ENCODE results near the gene TCERG1L.

The TCERG1L gene

DNA sequence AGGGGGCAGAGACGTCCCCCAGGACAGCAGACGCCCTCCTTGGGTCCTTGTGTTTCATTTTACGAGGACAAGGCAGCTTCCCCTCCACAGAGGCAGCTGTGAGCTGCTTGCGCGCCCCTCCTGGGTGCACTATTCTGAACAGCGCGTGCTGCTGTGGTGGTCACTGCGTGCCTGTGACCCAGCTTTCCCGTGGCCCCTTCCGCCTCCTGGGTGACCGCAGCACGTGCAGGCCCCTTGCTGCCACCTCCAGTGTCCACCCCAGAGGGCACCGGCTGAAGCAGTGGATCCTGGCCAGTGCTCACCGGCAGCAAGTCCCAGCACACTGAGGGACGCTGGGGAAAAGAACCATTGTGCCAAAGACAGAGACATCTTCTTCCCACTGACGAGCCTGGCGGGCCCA lies 81.4 kb downstream of the TCERG1L start:
- DNase-seq (ENCODE audit: low read depth, low spot score): no peak

DNA sequence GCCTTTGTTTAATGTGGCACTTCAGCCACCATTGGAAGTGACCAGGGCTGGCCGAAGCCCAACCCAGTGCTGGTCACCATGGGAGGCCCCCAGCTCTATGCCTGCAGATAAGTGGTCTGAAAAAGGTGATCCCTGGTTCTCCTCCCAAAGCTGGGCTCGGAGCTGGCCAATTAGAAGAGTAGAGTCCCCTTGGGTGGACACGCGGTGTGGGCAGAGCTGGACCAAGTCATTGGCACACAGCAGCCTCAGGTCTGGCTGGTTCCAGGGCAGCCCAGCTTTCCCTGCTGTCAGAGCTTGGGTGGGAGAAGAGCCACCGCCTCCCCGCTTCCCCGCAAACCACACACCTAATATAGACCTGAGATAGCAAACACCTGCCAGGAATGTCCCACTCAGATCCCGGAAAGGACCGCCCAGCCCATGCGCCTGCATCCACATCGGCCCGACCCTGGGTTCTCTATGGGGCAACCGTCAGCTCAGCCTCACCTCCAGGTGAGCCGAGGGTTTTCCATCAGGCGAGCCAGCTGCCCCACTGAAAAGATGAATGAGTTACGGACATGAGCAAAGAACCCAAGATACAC lies 84.3 kb downstream of the TCERG1L start:
- DNase-seq (ENCODE audit: low read depth, low spot score): no peak

DNA sequence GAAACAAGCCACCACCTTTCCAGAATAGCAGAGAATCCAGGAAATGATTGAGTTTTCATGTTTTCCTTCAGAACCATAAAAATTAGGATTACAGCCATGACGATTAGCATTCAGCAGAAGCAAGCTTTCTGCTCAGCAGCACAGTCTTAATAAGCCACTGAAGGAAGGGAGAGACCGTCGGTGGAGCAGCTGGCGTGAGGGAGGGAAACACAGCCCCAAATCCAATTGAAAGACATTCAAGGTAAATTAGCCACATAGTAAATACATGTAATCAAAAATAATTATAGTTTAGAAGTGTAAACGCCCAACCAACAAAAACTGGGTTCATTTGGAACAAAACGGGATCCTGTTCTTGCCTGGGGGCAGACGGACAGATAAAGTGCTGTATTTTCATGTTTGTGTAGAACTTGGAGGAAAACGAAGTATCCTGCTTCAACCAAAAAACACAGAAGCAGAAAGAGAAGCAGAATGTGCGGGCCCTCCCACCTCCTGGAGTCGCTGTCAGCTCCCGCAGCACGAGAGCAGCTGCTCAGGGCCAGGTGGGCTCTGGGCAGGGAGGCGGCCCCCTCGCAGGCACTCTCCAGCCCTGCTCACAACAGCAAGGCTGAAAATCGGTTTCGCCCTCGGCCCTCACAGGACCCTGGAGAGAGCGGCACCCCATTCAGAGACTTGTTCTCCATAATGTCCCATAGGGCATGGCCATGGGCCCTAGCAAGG lies 84.9 kb downstream of the TCERG1L start:
- DNase-seq (ENCODE audit: low read depth, low spot score): no peak

DNA sequence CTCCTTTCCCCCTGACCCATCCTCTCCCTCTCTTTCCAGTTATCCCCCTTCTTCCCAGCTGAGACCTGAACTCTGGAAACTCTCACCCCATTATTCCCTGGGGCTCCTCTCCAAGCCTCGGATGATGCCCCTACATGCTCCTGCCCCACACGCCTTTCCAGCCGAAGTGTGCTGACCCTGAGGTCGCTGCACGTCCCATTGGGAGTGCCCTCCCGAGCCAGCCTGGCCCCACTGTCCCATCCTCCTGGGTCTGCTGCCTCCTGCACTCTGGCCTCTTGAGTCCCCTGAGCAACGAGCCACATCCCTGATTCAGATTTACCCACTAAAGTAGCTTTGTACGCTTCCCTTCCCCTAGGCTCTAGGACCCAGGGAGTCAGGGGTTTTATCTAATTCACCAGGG lies 87.4 kb downstream of the TCERG1L start:
- no peak for DNase-seq (ENCODE audit: low read depth, low spot score)

DNA sequence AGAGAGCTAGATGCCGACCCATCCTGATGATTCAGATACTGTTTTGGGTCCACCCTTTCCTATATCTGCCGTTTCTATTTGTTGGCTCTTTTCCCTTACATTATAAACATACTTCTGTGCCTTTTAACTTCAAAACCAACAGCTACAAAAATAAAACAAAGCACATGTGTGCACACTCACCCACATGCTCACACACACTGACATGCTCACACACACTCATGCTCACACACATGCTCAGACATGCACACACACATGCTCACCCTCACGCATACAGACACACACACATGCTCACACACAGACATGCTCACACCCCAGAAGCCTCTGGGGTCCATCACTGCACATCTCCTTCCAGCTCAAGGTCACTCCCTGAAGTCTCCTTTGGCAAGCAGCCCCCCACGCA lies 88.1 kb downstream of the TCERG1L start:
- DNase-seq (ENCODE audit: low read depth, low spot score): no peak

DNA sequence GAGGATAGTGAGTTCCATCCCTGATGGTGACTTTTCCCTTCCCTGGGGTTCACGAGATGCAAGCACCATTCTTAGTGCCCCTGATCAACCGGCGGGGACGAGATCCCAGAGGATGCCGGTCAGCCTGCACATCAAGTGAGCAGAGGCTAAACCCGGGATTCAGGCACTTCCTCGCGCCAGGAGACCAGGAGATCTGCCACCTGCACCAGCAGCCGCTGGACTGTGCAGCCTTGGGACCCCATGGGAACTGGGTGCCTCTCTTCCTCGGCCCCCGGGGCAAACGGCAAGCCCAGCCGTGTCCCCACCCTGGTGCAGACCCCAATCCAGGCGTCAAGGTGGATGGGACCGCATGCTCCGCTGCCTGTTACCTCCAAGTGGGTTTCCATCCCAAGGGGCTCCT lies 88.5 kb downstream of the TCERG1L start:
- DNase-seq (ENCODE audit: low read depth, low spot score): no peak

DNA sequence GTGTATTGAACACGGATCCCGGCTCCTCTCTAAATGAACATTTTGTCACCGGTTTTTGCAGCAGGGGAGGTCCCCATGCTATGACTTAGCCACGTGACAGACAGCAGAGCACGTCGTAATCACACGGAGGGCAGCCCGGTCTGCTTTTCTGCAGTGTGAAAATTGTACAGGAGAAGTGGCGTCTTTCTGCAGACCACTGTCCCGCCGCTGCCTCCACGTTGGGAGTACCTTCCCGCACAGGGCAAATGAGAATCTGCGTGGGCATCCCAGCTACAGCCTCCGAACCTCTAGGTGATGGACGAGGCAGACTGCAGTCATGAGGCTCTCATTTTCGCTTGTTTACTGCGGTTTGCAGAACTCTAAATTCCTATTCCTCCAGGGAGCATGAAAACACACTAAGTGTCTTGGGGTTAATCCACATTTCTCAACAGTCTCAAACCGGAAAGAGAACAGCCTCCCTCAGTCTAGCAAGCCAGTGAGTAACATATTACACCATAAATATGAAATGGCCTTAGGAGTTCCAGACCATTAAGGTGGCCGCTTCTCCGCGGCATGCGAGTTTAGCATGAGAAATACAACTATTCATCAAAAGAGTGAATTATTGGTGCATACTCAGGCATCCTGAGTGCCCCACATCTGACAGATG lies 89.8 kb downstream of the TCERG1L start:
- DNase-seq (ENCODE audit: low read depth, low spot score): no peak

DNA sequence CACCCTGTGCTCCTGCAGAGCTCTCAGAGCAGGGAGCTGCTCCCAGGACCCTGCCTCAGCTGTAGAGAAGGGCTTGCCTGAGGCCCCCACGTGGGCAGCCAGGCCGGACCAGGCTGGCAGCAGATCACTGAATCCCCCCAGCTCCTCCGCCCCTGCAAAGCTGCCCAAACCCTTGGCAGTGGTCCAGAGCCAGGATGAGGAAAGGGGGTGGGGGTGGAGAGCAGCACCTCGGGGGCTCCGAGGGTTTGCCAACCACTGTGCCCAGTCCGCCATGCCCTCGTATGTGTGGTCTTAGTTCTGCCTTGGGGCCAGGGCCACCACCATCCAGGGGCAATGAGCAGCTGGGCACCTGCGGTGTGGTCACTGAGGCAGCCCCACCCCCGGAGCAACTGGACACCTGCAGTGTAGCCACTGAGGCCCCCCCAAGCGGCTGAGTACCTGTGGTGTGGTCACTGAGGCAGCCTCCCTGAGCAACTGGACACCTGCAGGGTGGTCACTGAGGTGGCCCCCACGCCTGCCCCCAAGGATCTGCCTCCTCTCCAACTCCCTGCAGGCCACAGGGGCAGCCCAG lies 90.8 kb downstream of the TCERG1L start:
- DNase-seq (ENCODE audit: low read depth, low spot score): no peak

DNA sequence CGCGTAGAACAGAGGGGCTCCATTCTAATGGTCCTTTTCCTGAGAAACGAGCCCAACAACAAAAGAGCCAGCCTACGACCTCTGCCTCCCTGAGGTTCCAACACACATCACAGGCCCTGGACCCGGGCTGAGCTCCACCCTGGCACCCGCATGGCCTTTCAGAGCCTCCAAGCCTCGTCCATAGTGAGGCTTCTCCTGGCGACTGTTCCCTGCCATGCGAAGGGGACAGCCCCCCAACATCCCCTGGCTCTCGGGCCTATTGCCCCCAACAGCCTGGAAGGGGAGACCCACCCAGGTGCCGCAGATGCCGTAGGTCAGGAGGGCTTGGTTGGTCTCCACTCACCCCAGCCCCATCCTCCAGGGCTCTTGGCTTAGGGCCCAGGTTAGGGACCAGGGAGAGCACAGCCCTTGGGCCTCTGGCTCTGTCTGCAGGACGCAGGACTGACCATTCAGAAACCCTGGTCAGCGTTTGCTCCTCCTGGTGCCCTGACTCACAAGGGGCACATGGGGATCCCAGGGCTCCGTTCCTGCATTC lies 91.5 kb downstream of the TCERG1L start:
- DNase-seq (ENCODE audit: low read depth, low spot score): no peak

DNA sequence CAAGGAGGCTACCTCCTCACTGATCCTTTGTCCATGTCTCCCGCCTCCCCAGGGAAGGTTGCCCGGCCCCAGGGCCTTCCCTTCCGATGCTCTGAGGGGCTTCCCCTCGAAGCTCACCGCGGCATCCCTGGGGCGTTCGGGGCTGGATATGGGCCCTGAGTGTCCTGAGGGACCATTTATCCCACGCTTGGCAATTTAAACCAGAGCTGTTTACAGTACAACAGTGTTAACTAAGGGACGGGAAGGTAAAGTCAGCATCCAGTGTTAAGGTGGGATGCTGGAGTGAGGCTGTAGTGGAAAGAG lies 92.0 kb downstream of the TCERG1L start:
- no peak for DNase-seq (ENCODE audit: low read depth, low spot score)

DNA sequence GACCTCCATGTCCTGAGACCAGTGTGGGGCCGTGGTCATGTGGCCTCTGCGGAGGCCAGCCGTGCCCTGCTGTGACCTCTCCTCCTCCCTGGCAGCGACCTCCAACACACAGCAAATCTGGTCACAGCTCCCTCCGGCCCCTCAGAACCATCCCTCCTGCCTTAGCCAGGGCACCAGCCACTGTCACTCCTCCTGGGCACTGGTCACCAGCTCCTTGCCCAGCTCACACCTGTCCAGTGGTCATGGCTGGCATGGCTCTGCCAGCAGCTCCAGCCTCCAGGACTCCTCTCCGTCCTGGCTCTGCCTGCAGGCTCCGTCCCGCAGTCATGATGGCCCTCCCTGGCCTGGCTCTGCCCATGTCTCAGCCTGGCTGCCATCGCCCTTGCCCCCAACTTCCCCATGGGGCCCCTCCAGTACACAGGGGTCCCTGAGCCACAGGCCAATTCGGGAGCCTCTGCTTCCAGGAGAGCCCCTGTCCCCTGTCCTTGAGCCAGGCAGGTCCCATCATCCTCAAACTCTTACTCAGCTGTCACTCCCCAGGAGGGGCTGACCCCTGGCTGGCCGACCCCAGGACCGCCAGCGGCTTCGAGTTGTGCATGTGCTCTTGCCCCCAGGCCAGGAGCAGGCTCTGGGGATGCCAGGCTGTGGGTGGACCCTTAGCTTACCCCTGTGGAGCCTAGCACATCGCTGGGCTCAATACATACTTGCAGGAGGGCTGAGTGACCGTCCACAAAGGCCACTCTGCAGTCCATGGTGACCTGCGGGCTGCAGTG lies 92.5 kb downstream of the TCERG1L start:
- DNase-seq (ENCODE audit: low read depth, low spot score): no peak

DNA sequence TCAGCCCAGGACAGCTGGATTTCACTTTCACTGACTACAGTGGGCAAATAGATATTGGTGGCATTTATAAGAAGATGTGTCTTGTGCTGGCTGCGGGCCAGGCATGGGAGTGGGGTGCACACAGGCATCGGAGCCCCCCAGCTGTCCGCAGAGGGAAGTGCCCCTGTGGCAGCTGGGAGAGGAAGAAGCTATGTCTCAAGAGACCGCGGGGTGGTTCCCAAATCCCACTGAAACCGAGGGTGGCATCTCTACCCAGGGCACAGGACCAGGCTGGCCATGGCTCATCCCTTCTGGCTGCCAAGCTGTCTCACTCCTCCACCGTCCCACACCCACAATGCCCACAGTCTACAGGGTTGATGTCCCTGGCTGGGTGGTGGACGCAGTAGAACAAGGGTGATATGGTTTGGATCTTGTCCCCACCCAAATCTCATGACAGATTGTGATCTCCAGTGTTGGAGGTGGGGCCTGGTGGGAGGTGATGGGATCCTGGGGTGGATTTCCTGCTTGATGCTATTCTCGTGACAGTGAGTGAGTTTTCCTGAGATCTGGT lies 94.8 kb downstream of the TCERG1L start:
- DNase-seq (ENCODE audit: low read depth, low spot score): no peak

DNA sequence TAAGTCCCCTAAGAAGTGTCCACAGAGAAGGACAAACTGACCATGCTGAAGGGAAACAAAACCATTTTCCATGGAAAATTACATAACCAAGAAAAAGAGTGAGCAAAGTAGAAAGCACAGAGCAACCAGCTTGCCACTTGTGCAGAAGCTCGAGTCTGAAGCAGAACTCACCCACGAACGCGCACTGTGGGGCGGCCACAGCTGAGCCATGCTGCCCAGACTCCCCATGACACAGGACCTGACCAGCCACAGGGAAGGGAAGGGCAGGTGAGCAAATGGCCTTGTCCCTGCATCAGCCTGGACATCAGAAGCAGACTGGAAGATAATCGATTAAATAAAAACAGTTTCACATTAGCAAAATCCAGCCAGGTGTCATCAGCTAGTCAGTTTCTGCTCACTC lies 95.7 kb downstream of the TCERG1L start:
- no peak for DNase-seq (ENCODE audit: low read depth, low spot score)

DNA sequence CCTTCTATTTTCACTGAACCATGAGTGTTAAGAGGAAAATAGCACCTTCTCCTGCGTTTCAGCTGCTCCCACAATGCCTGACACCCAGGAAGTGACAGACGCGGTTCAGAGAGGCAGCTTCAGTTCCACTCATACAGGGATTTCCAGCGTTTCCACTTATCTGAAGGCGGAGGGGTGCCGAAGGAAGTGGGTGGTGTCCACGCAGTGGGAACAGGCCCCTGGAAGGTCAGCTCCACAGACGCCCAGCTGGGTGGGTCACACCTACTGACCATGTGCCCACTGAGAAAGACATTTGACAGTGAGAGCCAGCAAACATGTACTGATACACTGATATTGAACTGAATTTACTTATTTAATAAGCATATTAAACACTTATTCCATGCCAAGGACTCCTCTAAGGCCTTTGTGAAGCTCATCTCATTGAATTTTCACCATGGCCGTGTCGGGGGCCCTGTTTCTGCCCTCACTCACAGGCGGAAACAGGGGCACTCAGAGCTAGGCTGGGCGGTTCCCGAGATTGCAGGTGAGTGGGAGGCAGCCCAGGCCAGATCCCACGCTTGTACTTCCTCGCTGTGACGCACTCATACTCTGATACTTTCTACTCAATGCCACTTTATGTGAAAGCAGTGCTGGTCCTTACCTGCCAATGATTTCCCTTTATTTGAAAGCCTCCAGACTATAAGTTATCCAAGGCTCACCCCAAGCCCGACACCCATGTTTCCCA lies 96.8 kb downstream of the TCERG1L start:
- DNase-seq (ENCODE audit: low read depth, low spot score): no peak

DNA sequence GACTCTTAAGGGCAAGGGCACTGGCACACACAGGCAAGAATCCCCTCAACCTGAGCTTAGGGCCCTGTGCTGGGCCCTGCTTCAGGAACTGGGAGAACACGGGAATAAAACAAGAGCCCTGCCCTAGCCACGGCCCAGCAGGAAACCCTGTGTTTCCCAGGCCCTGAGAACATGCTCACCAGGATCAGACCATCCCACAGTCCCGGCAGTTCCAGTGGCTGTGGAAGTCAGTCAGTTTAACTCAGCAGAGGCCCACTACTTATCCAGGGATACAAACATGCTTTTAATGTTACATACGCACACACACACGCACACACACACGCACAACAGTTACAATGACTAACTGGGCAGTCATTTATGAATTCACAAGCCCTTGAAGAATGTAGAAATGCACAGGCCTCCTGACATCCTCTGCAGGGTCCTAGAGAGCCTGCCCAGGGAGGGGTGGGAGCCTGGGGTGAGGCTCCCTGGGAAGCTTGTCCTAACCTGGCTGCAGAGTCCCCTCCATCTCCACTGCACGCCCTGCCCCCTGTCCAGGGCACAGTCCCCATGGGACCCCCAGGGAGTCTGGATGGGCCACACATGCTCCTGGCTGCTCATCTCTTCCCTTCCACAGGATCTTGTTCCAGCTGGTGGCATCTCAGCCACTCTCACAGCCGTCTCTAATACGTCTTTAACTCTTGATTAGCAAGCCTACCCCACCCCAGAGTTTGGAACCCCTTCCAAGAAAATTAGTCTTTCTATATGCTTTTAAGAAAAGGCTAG lies 97.6 kb downstream of the TCERG1L start:
- no peak for DNase-seq (ENCODE audit: low read depth, low spot score)

DNA sequence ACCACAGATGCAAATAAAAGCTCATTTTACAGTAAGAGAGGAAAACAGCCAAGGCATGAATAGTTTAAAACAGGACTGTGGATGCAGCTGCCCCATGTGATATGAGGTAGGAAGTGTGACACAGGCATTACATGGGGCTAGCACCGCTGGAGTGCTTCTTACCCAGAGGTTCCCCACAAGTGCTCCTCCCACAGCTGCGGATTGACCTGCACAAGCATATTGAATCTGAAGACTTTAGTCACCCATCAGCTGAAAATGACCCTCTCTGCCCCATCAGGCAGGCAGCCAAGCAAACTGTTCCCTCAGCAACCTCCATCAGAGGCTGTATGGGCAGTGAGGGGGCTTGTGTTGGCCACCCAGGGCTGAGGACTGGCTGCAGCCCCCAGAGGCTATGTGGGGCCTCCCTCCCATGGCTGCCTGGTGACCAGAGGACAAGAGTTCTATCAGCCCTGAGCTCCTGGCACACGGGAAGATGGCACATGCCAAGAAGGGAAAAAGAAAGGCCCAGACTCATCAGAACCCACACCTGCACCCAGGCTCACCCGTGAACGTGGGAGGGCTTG lies 98.7 kb downstream of the TCERG1L start:
- no peak for DNase-seq (ENCODE audit: low read depth, low spot score)

DNA sequence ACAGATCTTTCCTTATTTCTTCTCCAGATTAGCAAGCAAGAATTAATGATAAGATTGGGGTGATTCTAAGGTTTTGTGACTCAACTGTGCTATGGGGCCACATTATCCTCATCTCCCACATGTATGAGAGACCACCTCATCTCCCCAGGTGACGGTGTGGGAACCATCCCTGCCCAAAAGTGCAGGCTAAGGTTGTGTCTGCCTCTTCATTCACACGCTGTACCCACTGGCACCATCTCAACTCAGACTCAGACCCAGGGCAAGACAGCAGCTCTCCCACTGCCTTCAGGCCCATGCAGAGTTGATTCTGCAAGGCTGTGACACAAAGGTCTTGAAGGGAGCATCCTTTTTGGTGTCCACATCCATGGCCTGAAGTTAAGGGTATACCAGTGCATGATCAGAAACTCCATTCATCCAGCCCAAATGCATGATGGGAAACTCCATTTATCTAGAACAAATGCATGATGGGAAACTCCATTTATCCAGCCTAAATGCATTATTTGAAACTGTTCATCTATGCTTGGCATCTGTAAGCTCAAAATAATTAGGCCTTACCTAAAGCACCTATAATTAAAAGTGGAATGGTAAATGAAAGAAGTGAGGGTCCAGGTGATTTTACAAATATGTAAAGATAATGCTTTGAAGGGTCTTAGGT lies 99.4 kb downstream of the TCERG1L start:
- DNase-seq (ENCODE audit: low read depth, low spot score): no peak

DNA sequence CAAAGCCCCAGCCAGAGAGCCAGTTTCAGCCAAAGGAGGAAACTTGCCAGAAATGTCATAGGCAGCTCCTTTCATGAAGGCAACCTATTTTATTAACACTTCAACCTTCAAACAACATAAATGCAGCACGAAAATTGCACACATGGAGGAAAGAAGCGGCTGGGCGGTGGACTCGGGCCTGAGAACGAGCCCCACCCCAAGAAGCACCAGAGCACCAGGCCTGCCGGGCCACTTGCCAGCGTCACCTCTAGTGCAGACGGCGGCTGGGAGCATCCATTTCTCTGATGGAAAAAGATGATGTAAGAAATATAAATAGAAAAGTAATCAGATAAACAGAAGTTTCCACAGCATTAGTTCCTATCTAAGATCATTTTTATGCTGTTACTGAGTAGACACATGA lies 100.0 kb downstream of the TCERG1L start:
- DNase-seq (ENCODE audit: low read depth, low spot score): no peak

DNA sequence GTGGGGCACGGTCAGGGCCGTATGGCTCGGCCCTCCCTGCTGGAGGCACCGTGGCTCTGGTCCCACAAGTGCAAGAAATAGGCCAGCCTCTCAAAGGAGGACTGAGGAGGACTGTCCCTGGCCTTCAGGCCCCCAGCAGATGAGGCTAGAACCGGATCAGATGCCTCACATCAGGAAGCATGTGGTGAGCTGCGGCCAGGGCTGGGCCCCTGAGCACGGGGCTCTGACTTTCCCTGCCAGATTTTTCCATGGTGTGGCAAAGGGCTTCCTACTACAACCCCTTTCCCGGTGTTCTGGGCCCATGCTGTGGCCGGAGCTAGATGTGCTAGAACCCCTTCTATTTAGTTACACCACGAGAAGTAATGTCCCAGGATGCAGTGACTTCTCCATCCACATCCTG lies 100.4 kb downstream of the TCERG1L start:
- DNase-seq (ENCODE audit: low read depth, low spot score): no peak

DNA sequence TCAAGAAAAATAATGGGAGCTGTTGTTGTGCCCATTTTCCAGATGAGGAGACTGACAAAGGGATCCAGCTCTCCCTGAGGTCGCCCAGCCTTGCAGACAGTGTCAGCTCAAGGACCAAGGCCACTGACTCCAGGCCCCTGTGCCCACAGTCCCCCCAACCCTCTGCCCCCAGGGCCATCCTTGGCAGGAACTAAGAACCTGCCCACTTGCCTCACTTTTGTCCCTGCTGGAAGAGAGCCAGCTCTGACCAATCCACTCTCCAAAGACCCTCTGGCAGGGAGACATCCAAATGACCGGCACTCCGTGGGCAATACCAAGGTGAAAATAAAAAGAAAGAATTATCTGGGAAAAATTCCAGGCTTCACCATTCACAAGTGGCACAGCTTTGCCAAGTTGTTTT lies 101.3 kb downstream of the TCERG1L start:
- DNase-seq (ENCODE audit: low read depth, low spot score): no peak

Data from iPS DF 19.7 (cell line).